Peyer's patch (tissue), 4 donors: ENCODE results near the gene RAB1B.

Experiments
- POLR2A ChIP-seq, 2 donors: fragments of 450-650 bp; IDR thresholded peaks; one replicate each; pipeline ENCODE4 v1.5.1; 2017; ENCODE audit warnings: antibody characterized with exemption in 2 of 2, mild to moderate bottlenecking in 2 of 2, moderate library complexity in 2 of 2
- TF ChIP-seq, protein P1 (sequence below), 6 experiments: fragments of 450-650 bp in 4 of 6; fragments of 200-600 bp in 2 of 6; sonication (generic) in 1 of 6; IDR thresholded peaks; one replicate each; pipeline ENCODE4 v1.5.1; 2017 to 2019; ENCODE audit warnings: antibody characterized with exemption in 6 of 6, mild to moderate bottlenecking in 3 of 6, moderate library complexity in 1 of 6

DNA sequence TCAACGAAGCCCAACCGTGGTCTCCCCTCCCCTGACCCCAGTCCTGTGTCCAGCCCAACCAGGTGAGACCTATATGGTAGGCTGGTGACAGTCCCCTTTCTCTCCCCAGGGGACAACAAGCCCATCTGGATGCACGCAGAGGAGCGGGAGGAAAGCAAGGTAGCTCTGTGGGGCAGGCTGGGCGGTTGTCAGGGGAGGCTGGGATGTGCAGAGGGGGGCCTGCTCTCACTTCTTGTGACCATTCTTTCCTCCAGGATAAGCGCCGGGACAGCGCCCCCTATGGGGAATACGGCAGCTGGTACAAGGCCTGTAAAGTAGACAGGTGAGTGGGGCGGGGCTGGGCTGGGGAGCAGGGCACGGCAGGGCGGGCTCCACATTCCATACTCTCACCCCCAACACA lies 3.5 kb upstream of the RAB1B start:
- TF ChIP-seq POLR2A (IDR thresholded peaks at IDR 0.05), result no peak
- TF ChIP-seq, protein P1, sequence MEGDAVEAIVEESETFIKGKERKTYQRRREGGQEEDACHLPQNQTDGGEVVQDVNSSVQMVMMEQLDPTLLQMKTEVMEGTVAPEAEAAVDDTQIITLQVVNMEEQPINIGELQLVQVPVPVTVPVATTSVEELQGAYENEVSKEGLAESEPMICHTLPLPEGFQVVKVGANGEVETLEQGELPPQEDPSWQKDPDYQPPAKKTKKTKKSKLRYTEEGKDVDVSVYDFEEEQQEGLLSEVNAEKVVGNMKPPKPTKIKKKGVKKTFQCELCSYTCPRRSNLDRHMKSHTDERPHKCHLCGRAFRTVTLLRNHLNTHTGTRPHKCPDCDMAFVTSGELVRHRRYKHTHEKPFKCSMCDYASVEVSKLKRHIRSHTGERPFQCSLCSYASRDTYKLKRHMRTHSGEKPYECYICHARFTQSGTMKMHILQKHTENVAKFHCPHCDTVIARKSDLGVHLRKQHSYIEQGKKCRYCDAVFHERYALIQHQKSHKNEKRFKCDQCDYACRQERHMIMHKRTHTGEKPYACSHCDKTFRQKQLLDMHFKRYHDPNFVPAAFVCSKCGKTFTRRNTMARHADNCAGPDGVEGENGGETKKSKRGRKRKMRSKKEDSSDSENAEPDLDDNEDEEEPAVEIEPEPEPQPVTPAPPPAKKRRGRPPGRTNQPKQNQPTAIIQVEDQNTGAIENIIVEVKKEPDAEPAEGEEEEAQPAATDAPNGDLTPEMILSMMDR (IDR thresholded peaks at IDR 0.05), result peak in 3 of 6 experiments; percentile 12 to 36 (median 32)
